Neural cell (in vitro differentiated cells): ENCODE data around the gene HIVEP2.

Experiments
- CTCF ChIP-seq: fragments of 450-650 bp; IDR thresholded peaks from 2 replicates; pipeline ENCODE4 v1.5.1; 2014; ENCODE audit warnings: antibody characterized with exemption, mild to moderate bottlenecking, moderate library complexity; ENCODE audit not compliant: poor library complexity, severe bottlenecking
- EP300 ChIP-seq: fragments of 450-650 bp; conservative IDR thresholded peaks from 2 replicates; pipeline ENCODE4 v1.6.1; 2014; ENCODE audit warnings: antibody characterized with exemption, mild to moderate bottlenecking, moderate library complexity; ENCODE audit not compliant: poor library complexity, severe bottlenecking
- EZH2 ChIP-seq: fragments of 200-600, 300-800 bp; shearing (Covaris generic), sonication (generic); IDR thresholded peaks from 2 replicates; pipeline ENCODE4 v1.6.1; 2014; ENCODE audit warnings: antibody characterized with exemption, low read length, borderline replicate concordance, mild to moderate bottlenecking; ENCODE audit not compliant: insufficient read depth, poor library complexity, severe bottlenecking
- POLR2AphosphoS5 ChIP-seq: IDR thresholded peaks from 2 replicates; pipeline ENCODE4 v1.6.1; 2012
- RAD21 ChIP-seq: fragments of 450-650 bp; conservative IDR thresholded peaks from 2 replicates; pipeline ENCODE4 v1.6.1; 2014; ENCODE audit warnings: antibody characterized with exemption, mild to moderate bottlenecking, moderate library complexity
- REST ChIP-seq: IDR thresholded peaks from 2 replicates; pipeline ENCODE4 v1.6.1; 2012; ENCODE audit warnings: borderline replicate concordance
- SMC3 ChIP-seq: fragments of 450-650 bp; conservative IDR thresholded peaks from 2 replicates; pipeline ENCODE4 v1.6.1; 2014; ENCODE audit warnings: antibody characterized with exemption, mild to moderate bottlenecking, moderate library complexity; ENCODE audit not compliant: poor library complexity

- no peak for TF ChIP-seq CTCF
- no peak for TF ChIP-seq EP300
- TF ChIP-seq POLR2AphosphoS5: no peak
- no peak for TF ChIP-seq REST
- TF ChIP-seq RAD21: no peak
- no peak for TF ChIP-seq EZH2
- TF ChIP-seq SMC3: no peak
These were observed 11.8 kb upstream of the HIVEP2 start for GRCh38 chr6:142956726-142957125.
